Memory B cell (primary cell): Measurements from ENCODE around the gene XKR8.

Source experiments
- ATAC-seq: fragments of 150-1000 bp; cut with Tn5 transposase; 2 replicates; pipeline ENCODE4 v1.10.0; 2021; ENCODE audit warnings: low read depth, mild to moderate bottlenecking, moderate library complexity
- DNase-seq, 2 donors: peaks; one replicate each; pipeline ENCODE4 v3.0.0; 2022; ENCODE audit warnings: low spot score in 2 of 2
- H3K27ac Mint-ChIP-seq: one replicate; pipeline ENCODE4 v1.8.0; 2022; ENCODE audit warnings: mild to moderate bottlenecking, moderate library complexity, mixed read lengths
- H3K27me3 Mint-ChIP-seq: one replicate; pipeline ENCODE4 v1.8.0; 2022; ENCODE audit warnings: mixed read lengths
- H3K36me3 Mint-ChIP-seq: one replicate; pipeline ENCODE4 v1.8.0; 2022; ENCODE audit warnings: mild to moderate bottlenecking, mixed read lengths
- H3K4me1 Mint-ChIP-seq: one replicate; pipeline ENCODE4 v1.8.0; 2022; ENCODE audit warnings: mixed read lengths
- H3K4me3 Mint-ChIP-seq: one replicate; pipeline ENCODE4 v1.8.0; 2022; ENCODE audit warnings: mild to moderate bottlenecking, moderate library complexity, mixed read lengths
- H3K9me3 Mint-ChIP-seq: one replicate; pipeline ENCODE4 v1.8.0; 2022; ENCODE audit warnings: mixed read lengths

Gene XKR8

GRCh38 chr1:27940870-27941560 lies 18.8 kb upstream of the XKR8 start:
- Mint-ChIP-seq H3K27ac (no peak overlapping the region), H3K27me3 (no peaks in the 10 kb centered on the region), H3K4me3 (no peak overlapping the region), H3K36me3 (no peaks in the 10 kb centered on the region), H3K4me1 (peaks cover 3% of the 10 kb centered on the region), H3K9me3 (no peaks in the 10 kb centered on the region)
- no peak for DNase-seq
- no peak for ATAC-seq

- Mint-ChIP-seq H3K27me3 (no peaks in the 10 kb centered on the region), H3K4me1 (peaks cover 3% of the 10 kb centered on the region), H3K9me3 (no peaks in the 10 kb centered on the region), H3K36me3 (no peaks in the 10 kb centered on the region), H3K27ac (no peak overlapping the region), H3K4me3 (no peak overlapping the region)
- no peak for DNase-seq
- no peak for ATAC-seq
Measured at GRCh38 chr1:27941671-27942540, 17.9 kb upstream of the XKR8 start.

GRCh38 chr1:27945020-27945419 lies 14.8 kb upstream of the XKR8 start:
- Mint-ChIP-seq H3K4me1 (peaks cover 2% of the 10 kb centered on the region), H3K27me3 (no peaks in the 10 kb centered on the region), H3K36me3 (no peaks in the 10 kb centered on the region), H3K4me3 (no peak overlapping the region), H3K9me3 (no peaks in the 10 kb centered on the region), H3K27ac (no peak overlapping the region)
- ATAC-seq = no peak
- DNase-seq = no peak

DNA sequence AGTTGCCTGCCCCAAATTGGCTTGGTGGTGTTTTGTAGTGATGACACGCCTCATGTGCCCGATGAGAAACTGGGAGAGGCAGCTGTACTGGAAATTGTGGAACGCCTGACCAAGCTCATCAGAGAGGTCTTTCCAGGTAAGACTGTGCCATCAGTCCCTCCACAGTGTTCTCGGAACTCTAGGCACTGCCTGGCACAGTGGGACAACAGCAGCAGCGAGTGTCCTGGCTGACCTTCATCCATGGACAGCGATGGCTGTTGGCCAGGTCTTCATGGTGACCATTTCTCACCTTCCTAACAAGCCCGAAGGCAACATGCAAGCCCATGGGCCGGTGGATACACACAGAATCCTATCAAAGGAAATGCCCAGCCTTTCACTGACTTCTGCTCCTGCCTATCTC lies 10.7 kb upstream of the XKR8 start:
- Mint-ChIP-seq H3K9me3 (no peaks in the 10 kb centered on the region), H3K4me1 (no peaks in the 10 kb centered on the region), H3K27ac (no peak overlapping the region), H3K36me3 (no peaks in the 10 kb centered on the region), H3K27me3 (no peaks in the 10 kb centered on the region), H3K4me3 (no peak overlapping the region)
- DNase-seq (no peak), ATAC-seq (no peak)

- H3K27me3 Mint-ChIP-seq = no peaks in the 10 kb centered on the region
- H3K4me1 Mint-ChIP-seq = no peaks in the 10 kb centered on the region
- no peaks in the 10 kb centered on the region for H3K9me3 Mint-ChIP-seq
- H3K27ac Mint-ChIP-seq = no peak overlapping the region
- ATAC-seq (no peak), DNase-seq (no peak)
- H3K4me3 Mint-ChIP-seq = no peak overlapping the region
- no peaks in the 10 kb centered on the region for H3K36me3 Mint-ChIP-seq
Measured at GRCh38 chr1:27951396-27951795, 8.4 kb upstream of the XKR8 start.

DNA sequence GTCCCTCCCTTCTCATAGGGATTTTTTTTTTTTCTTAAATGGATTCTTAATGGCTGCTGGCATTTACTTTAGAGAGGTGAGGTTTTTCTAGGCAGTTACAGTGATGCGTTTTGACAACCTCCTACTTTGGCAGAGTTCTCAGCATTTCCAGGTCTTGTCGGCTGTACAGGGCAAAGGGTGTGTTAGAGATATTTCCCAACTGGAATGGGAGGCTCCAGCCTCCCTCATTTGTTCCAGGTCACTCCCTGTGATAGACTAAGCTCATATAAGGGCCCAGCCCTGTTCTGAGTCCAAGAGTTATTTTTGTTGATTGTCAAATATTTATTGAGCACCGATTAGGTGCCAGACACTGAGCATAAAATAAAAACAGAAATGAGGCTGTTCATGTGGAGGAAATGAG lies 7.6 kb upstream of the XKR8 start:
- Mint-ChIP-seq H3K4me3 (no peak overlapping the region), H3K9me3 (no peaks in the 10 kb centered on the region), H3K27me3 (peaks cover 3% of the 10 kb centered on the region), H3K4me1 (no peaks in the 10 kb centered on the region), H3K27ac (no peak overlapping the region), H3K36me3 (no peaks in the 10 kb centered on the region)
- DNase-seq (no peak), ATAC-seq (no peak)

DNA sequence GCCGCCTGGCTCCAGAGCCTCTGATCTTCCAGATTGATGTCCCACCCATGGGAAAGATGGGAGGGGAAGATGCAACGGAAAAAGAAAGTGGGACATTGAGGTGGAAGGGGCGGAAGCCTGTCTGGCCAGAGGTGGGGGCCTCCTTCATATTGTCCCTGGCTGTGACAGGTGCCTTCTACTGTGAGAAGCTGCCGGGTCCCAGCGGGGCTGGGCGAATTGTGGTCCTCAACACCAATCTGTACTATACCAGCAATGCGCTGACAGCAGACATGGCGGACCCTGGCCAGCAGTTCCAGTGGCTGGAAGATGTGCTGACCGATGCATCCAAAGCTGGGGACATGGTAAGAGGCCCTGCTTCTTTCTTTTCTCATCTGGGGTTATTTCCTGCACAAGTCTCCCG lies 5.6 kb upstream of the XKR8 start:
- no peak overlapping the region for H3K27ac Mint-ChIP-seq
- H3K4me1 Mint-ChIP-seq = peaks cover 2% of the 10 kb centered on the region
- no peak overlapping the region for H3K4me3 Mint-ChIP-seq
- no peaks in the 10 kb centered on the region for H3K9me3 Mint-ChIP-seq
- no peak for DNase-seq
- peaks cover 3% of the 10 kb centered on the region for H3K27me3 Mint-ChIP-seq
- no peaks in the 10 kb centered on the region for H3K36me3 Mint-ChIP-seq
- no peak for ATAC-seq

- no peak overlapping the region for H3K27ac Mint-ChIP-seq
- H3K4me1 Mint-ChIP-seq = peaks cover 4% of the 10 kb centered on the region
- H3K4me3 Mint-ChIP-seq = no peak overlapping the region
- no peaks in the 10 kb centered on the region for H3K36me3 Mint-ChIP-seq
- ATAC-seq (no peak), DNase-seq (no peak)
- H3K27me3 Mint-ChIP-seq = peaks cover 3% of the 10 kb centered on the region
- H3K9me3 Mint-ChIP-seq = no peaks in the 10 kb centered on the region
Measured at GRCh38 chr1:27955076-27955475, 4.7 kb upstream of the XKR8 start.

DNA sequence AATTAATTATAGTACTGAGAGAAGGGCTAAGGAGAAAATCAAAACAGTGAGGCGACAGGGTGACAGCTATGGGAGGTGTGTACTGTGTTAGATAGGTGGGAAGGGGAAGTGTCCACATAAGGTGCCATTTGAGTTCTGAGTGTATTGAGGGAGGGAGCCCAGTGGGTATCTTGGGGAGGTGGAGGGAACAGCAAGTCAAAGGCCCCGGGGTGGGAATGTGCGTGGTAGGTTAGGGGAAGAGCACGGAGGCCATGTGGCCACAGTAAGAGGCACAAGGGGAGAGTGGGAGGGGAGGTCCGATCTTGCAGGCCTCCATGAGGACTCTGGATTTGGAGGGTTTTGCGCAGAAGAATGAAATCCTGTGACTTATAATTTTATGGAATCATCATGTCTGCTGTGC lies 3.0 kb upstream of the XKR8 start:
- no peak overlapping the region for H3K27ac Mint-ChIP-seq
- H3K9me3 Mint-ChIP-seq = no peaks in the 10 kb centered on the region
- no peak for DNase-seq
- ATAC-seq = no peak
- peaks cover 3% of the 10 kb centered on the region for H3K27me3 Mint-ChIP-seq
- peaks cover 11% of the 10 kb centered on the region for H3K4me1 Mint-ChIP-seq
- H3K4me3 Mint-ChIP-seq = no peak overlapping the region
- no peaks in the 10 kb centered on the region for H3K36me3 Mint-ChIP-seq

DNA sequence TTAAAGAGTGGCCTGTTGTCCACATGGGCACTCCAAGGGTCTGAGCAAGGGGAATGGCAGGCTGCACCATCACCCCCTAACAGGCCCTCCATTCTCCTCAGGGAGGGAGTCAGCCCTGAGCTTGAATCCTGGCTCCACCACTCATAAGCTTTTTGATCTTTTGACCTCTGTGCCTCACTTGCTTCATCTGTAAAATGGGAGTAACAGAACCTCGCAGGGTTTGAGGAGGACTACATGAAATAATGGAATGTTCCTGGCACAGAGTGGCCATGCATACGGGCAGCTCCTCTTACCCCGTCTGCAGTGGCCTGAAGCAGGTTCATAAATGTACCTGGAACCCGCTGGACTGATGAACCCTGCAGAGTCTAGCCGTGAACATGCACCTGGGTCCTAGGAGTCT lies 2.1 kb upstream of the XKR8 start:
- peaks cover 3% of the 10 kb centered on the region for H3K27me3 Mint-ChIP-seq
- no peak overlapping the region for H3K4me3 Mint-ChIP-seq
- H3K27ac Mint-ChIP-seq = no peak overlapping the region
- H3K4me1 Mint-ChIP-seq = peaks cover 13% of the 10 kb centered on the region
- ATAC-seq = no peak
- DNase-seq = no peak
- no peaks in the 10 kb centered on the region for H3K9me3 Mint-ChIP-seq
- H3K36me3 Mint-ChIP-seq = no peaks in the 10 kb centered on the region

- Mint-ChIP-seq H3K27ac (no peak overlapping the region), H3K36me3 (peaks cover 2% of the 10 kb centered on the region)
Measured at GRCh38 chr1:27958513-27958912, 1.3 kb upstream of the XKR8 start.

GRCh38 chr1:27960762-27961645 lies 1.2 kb downstream of the XKR8 start:
- ATAC-seq (no peak), DNase-seq (no peak)
- Mint-ChIP-seq H3K36me3 (peaks cover 5% of the 10 kb centered on the region), H3K27ac (no peak overlapping the region), H3K4me3 (peak overlapping the region; percentile 86), H3K4me1 (peaks cover 13% of the 10 kb centered on the region), H3K27me3 (peaks cover 3% of the 10 kb centered on the region), H3K9me3 (no peaks in the 10 kb centered on the region)

More at GRCh38 chr1:27958513-27958912, 1.3 kb upstream of the XKR8 start:
- no peak for DNase-seq
- peaks cover 13% of the 10 kb centered on the region for H3K4me1 Mint-ChIP-seq
- no peak overlapping the region for H3K4me3 Mint-ChIP-seq
- H3K9me3 Mint-ChIP-seq = no peaks in the 10 kb centered on the region
- ATAC-seq = no peak
- peaks cover 3% of the 10 kb centered on the region for H3K27me3 Mint-ChIP-seq

DNA sequence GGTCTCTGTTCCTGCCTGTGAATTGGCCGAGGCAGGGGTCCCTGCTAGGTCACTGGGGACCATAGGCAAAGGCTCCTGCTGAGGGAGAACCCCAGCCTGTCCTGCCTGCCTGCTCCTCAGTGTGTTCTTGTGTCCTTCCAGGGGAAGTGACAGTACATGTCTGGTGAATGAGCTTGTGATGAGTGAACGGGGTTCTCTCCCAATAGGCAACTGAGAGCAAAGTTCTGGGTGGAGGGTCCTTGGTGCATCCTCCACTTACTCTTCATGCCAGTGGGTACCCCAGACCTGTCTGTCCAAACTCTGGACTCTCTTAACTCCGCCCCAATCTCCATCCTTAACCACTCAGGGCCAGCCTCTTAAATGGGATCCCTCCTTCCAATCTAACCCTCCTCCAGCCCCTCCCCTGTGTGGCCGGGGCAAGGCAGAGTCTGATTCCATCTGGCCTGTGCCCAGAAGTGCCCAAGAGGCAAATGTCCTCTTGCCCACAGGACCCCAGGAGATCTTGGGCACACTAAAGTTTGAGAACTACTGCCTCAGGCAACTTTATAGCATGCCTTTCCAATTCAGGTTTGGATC lies 2.0 kb downstream of the XKR8 start:
- Mint-ChIP-seq H3K27me3 (peaks cover 1% of the 10 kb centered on the region), H3K9me3 (no peaks in the 10 kb centered on the region), H3K4me1 (peaks cover 13% of the 10 kb centered on the region), H3K36me3 (peaks cover 7% of the 10 kb centered on the region), H3K27ac (no peak overlapping the region), H3K4me3 (peak overlapping the region; percentile 86)
- no peak for ATAC-seq
- DNase-seq = no peak

GRCh38 chr1:27963393-27963792 lies 3.6 kb downstream of the XKR8 start:
- no peak overlapping the region for H3K27ac Mint-ChIP-seq
- ATAC-seq (no peak), DNase-seq (no peak)
- H3K4me3 Mint-ChIP-seq = no peak overlapping the region
- H3K4me1 Mint-ChIP-seq = peaks cover 15% of the 10 kb centered on the region
- H3K36me3 Mint-ChIP-seq = peaks cover 14% of the 10 kb centered on the region
- no peaks in the 10 kb centered on the region for H3K9me3 Mint-ChIP-seq
- no peaks in the 10 kb centered on the region for H3K27me3 Mint-ChIP-seq
